HEK293 (cell line): ENCODE results near the gene LIPH.

Source experiments
- ATF2 ChIP-seq: fragments of 450-650 bp; formaldehyde crosslinking; IDR thresholded peaks from 2 replicates; pipeline ENCODE4 v1.5.1; 2016; ENCODE audit warnings: missing biosample characterization, missing genetic modification characterization, low read depth
- BCL6B ChIP-seq: fragments of 450-650 bp; formaldehyde crosslinking; IDR thresholded peaks from 2 replicates; pipeline ENCODE4 v1.5.1; 2017; ENCODE audit warnings: missing biosample characterization, missing genetic modification characterization
- GFI1B ChIP-seq: fragments of 450-650 bp; formaldehyde crosslinking; IDR thresholded peaks from 2 replicates; pipeline ENCODE4 v1.5.1; 2016; ENCODE audit warnings: missing biosample characterization, missing genetic modification characterization
- GLI4 ChIP-seq: fragments of 450-650 bp; formaldehyde crosslinking; IDR thresholded peaks from 2 replicates; pipeline ENCODE4 v1.5.1; 2016; ENCODE audit warnings: missing biosample characterization, missing genetic modification characterization
- GLIS2 ChIP-seq: fragments of 450-650 bp; formaldehyde crosslinking; IDR thresholded peaks from 2 replicates; pipeline ENCODE4 v1.5.1; 2016; ENCODE audit warnings: missing biosample characterization, missing genetic modification characterization
- KLF16 ChIP-seq: fragments of 450-650 bp; formaldehyde crosslinking; IDR thresholded peaks from 2 replicates; pipeline ENCODE4 v1.5.1; 2017; ENCODE audit warnings: missing biosample characterization, missing genetic modification characterization
- MYNN ChIP-seq: fragments of 450-650 bp; formaldehyde crosslinking; IDR thresholded peaks from 2 replicates; pipeline ENCODE4 v1.5.1; 2016; ENCODE audit warnings: missing biosample characterization, missing genetic modification characterization, borderline replicate concordance
- SALL2 ChIP-seq: fragments of 450-650 bp; formaldehyde crosslinking; IDR thresholded peaks from 2 replicates; pipeline ENCODE4 v1.5.0; 2017; ENCODE audit warnings: missing biosample characterization, mild to moderate bottlenecking, missing genetic modification characterization, borderline replicate concordance
- SCRT1 ChIP-seq: fragments of 450-650 bp; formaldehyde crosslinking; IDR thresholded peaks from 2 replicates; pipeline ENCODE4 v1.5.1; 2016; ENCODE audit warnings: missing biosample characterization, missing genetic modification characterization, borderline replicate concordance
- ZBTB1 ChIP-seq: fragments of 450-650 bp; formaldehyde crosslinking; IDR thresholded peaks from 2 replicates; pipeline ENCODE4 v1.5.1; 2016; ENCODE audit warnings: missing biosample characterization, missing genetic modification characterization
- ZBTB17 ChIP-seq: fragments of 450-650 bp; formaldehyde crosslinking; IDR thresholded peaks from 2 replicates; pipeline ENCODE4 v1.5.1; 2016; ENCODE audit warnings: missing biosample characterization, missing genetic modification characterization
- ZBTB48 ChIP-seq: fragments of 450-650 bp; formaldehyde crosslinking; IDR thresholded peaks from 2 replicates; pipeline ENCODE4 v1.5.1; 2016; ENCODE audit warnings: missing biosample characterization, missing genetic modification characterization
- ZBTB8A ChIP-seq: fragments of 450-650 bp; formaldehyde crosslinking; IDR thresholded peaks from 2 replicates; pipeline ENCODE4 v1.5.1; 2016; ENCODE audit warnings: missing biosample characterization, missing genetic modification characterization
- ZFHX2 ChIP-seq: fragments of 450-650 bp; formaldehyde crosslinking; conservative IDR thresholded peaks from 2 replicates; pipeline ENCODE4 v1.5.1; 2016; ENCODE audit warnings: missing biosample characterization, missing genetic modification characterization
- ZIC2 ChIP-seq: fragments of 450-650 bp; formaldehyde crosslinking; IDR thresholded peaks from 2 replicates; pipeline ENCODE4 v1.5.1; 2016; ENCODE audit warnings: missing biosample characterization, missing genetic modification characterization
- ZNF138 ChIP-seq: fragments of 450-650 bp; formaldehyde crosslinking; IDR thresholded peaks from 2 replicates; pipeline ENCODE4 v1.5.1; 2016; ENCODE audit warnings: missing biosample characterization, missing genetic modification characterization, borderline replicate concordance
- ZNF223 ChIP-seq: fragments of 450-650 bp; formaldehyde crosslinking; IDR thresholded peaks from 2 replicates; pipeline ENCODE4 v1.5.1; 2016; ENCODE audit warnings: missing biosample characterization, missing genetic modification characterization
- ZNF324 ChIP-seq: fragments of 450-650 bp; formaldehyde crosslinking; IDR thresholded peaks from 2 replicates; pipeline ENCODE4 v1.5.1; 2016; ENCODE audit warnings: missing biosample characterization, missing genetic modification characterization
- ZNF335 ChIP-seq: fragments of 450-650 bp; formaldehyde crosslinking; conservative IDR thresholded peaks from 2 replicates; pipeline ENCODE4 v1.5.1; 2016; ENCODE audit warnings: missing biosample characterization, missing genetic modification characterization
- ZNF350 ChIP-seq: fragments of 450-650 bp; formaldehyde crosslinking; IDR thresholded peaks from 2 replicates; pipeline ENCODE4 v1.5.0; 2017; ENCODE audit warnings: missing biosample characterization, mild to moderate bottlenecking, missing genetic modification characterization
- ZNF366 ChIP-seq: fragments of 450-650 bp; formaldehyde crosslinking; conservative IDR thresholded peaks from 2 replicates; pipeline ENCODE4 v1.5.1; 2016; ENCODE audit warnings: missing biosample characterization, missing genetic modification characterization
- ZNF561 ChIP-seq: fragments of 450-650 bp; IDR thresholded peaks from 2 replicates; pipeline ENCODE4 v1.5.1; 2018; ENCODE audit warnings: missing biosample characterization, missing genetic modification characterization, borderline replicate concordance
- ZNF629 ChIP-seq: fragments of 450-650 bp; formaldehyde crosslinking; IDR thresholded peaks from 2 replicates; pipeline ENCODE4 v1.5.1; 2017; ENCODE audit warnings: missing biosample characterization, missing genetic modification characterization
- ZNF660 ChIP-seq: fragments of 450-650 bp; IDR thresholded peaks from 2 replicates; pipeline ENCODE4 v1.5.1; 2018; ENCODE audit warnings: missing biosample characterization, mild to moderate bottlenecking, missing genetic modification characterization
- ZSCAN16 ChIP-seq: fragments of 450-650 bp; formaldehyde crosslinking; IDR thresholded peaks from 2 replicates; pipeline ENCODE4 v1.5.1; 2016; ENCODE audit warnings: missing biosample characterization, missing genetic modification characterization
- ZSCAN30 ChIP-seq: fragments of 450-650 bp; IDR thresholded peaks from 2 replicates; pipeline ENCODE4 v1.5.1; 2018; ENCODE audit warnings: missing biosample characterization, mild to moderate bottlenecking, missing genetic modification characterization, moderate library complexity
- ZXDB ChIP-seq: fragments of 450-650 bp; formaldehyde crosslinking; IDR thresholded peaks from 2 replicates; pipeline ENCODE4 v1.5.1; 2016; ENCODE audit warnings: missing biosample characterization, missing genetic modification characterization
- TF ChIP-seq, protein P1 (sequence below): fragments of 450-650 bp; formaldehyde crosslinking; IDR thresholded peaks from 2 replicates; pipeline ENCODE4 v1.5.1; 2016; ENCODE audit warnings: missing biosample characterization, missing genetic modification characterization
- TF ChIP-seq, protein P2 (sequence below): fragments of 450-650 bp; formaldehyde crosslinking; IDR thresholded peaks from 2 replicates; pipeline ENCODE4 v1.5.1; 2016; ENCODE audit warnings: missing biosample characterization, missing genetic modification characterization

Gene LIPH

DNA sequence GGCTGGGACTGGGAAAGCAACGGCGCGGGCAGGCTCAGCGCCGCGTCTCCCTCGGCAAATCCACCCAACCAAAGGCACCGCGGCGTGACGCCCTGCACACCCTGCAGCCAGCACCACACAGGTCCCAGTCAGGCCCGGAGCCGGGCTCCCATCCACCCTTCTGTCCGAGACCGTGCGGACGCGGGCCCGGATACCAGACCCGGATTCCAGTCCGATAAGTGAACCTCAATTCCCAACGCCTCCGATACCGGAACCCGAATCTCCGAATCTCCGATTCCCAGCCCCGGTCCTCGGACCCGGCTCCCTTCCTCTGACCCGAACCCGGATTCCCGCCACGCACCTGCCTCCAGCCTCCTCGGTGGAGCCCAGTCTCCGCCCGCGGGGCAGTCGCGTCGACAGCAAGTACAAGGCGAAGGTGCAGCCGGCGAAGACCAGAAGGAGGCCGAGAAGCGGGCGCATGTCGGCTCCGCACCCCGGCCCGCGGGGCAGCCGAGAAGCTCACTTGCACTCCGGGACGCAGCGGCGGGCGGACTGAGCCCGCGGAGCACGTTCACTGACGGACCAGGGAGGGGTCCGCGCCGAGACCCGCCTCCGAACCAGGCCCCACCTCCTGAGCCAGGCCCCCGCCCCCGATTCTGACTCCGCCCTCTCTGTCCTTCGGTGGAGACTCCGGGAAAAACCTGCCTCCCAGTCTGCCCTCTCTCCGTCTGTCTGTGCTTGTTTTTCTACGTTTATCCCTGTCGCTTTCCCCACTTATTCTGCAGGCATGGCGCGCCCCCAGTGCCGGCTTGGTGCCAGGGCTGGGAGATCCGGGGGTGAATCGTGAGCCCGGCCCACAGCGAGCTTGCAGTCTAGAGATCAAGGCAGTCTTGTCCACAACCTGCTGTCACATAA, 53.6 kb downstream of the LIPH start, which contains the start of gene TMEM41A (continued):
- TF ChIP-seq ZXDB (tag by site-specific recombination) (peak; percentile 94), ZBTB48 (0 out of 2 replicates have a peak, but pooled peaks have one; percentile 18), ZBTB17 (tag by site-specific recombination) (peak; percentile 66), ZNF629 (peak; percentile 41), SALL2 (tag by site-specific recombination) (no peak), GLIS2 (tag by site-specific recombination) (peak; percentile 4), ZNF366 (tag by site-specific recombination) (peak; percentile 86), MYNN (tag by site-specific recombination) (peak; percentile 65; the same call in 1 of the 2 replicates), ATF2 (tag by site-specific recombination) (no peak), GFI1B (no peak), BCL6B (peak; percentile 19; the same call in 1 of the 2 replicates), ZNF350 (tag by site-specific recombination) (peak; percentile 10; the same call in 1 of the 2 replicates), ZSCAN16 (tag by site-specific recombination) (no peak), ZNF324 (tag by site-specific recombination) (peak; percentile 99), ZSCAN30 (peak; percentile 99), SCRT1 (no peak), ZNF335 (tag by site-specific recombination) (peak; percentile 79), ZNF660 (tag by site-specific recombination) (peak; percentile 99), ZNF138 (tag by site-specific recombination) (no peak), ZBTB1 (tag by site-specific recombination) (peak; percentile 41; the same call in 1 of the 2 replicates), ZFHX2 (peak; percentile 37; the same call in 1 of the 2 replicates), KLF16 (peak; percentile 94), ZIC2 (peak; percentile 46; the same call in 1 of the 2 replicates), ZBTB8A (peak; percentile 94), ZNF561 (tag by site-specific recombination) (peak; percentile 94), GLI4 (peak; percentile 94), ZNF223 (tag by site-specific recombination) (no peak)
- TF ChIP-seq, protein P1, sequence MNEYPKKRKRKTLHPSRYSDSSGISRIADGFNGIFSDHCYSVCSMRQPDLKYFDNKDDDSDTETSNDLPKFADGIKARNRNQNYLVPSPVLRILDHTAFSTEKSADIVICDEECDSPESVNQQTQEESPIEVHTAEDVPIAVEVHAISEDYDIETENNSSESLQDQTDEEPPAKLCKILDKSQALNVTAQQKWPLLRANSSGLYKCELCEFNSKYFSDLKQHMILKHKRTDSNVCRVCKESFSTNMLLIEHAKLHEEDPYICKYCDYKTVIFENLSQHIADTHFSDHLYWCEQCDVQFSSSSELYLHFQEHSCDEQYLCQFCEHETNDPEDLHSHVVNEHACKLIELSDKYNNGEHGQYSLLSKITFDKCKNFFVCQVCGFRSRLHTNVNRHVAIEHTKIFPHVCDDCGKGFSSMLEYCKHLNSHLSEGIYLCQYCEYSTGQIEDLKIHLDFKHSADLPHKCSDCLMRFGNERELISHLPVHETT (tag by site-specific recombination) = peak; percentile 75; the same call in 1 of the 2 replicates
- TF ChIP-seq, protein P2, sequence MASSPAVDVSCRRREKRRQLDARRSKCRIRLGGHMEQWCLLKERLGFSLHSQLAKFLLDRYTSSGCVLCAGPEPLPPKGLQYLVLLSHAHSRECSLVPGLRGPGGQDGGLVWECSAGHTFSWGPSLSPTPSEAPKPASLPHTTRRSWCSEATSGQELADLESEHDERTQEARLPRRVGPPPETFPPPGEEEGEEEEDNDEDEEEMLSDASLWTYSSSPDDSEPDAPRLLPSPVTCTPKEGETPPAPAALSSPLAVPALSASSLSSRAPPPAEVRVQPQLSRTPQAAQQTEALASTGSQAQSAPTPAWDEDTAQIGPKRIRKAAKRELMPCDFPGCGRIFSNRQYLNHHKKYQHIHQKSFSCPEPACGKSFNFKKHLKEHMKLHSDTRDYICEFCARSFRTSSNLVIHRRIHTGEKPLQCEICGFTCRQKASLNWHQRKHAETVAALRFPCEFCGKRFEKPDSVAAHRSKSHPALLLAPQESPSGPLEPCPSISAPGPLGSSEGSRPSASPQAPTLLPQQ (tag by site-specific recombination) = peak; percentile 70; the same call in 1 of the 2 replicates
